Hematopoietic multipotent progenitor cell treated with erythropoietin and hydrocortisone succinate and interleukin-3 and kit ligand, for 4 days (in vitro differentiated cells): ENCODE measurements around the gene PXDN.
"Not testable (repeated sequence)": the region's sequence is repeated elsewhere in the genome, so short reads cannot be mapped to it uniquely, and the experiment has no call there.

Experiments
- DNase-seq: peaks from one replicate; pipeline ENCODE4 v3.0.0-alpha.2; 2015

PXDN gene

DNA sequence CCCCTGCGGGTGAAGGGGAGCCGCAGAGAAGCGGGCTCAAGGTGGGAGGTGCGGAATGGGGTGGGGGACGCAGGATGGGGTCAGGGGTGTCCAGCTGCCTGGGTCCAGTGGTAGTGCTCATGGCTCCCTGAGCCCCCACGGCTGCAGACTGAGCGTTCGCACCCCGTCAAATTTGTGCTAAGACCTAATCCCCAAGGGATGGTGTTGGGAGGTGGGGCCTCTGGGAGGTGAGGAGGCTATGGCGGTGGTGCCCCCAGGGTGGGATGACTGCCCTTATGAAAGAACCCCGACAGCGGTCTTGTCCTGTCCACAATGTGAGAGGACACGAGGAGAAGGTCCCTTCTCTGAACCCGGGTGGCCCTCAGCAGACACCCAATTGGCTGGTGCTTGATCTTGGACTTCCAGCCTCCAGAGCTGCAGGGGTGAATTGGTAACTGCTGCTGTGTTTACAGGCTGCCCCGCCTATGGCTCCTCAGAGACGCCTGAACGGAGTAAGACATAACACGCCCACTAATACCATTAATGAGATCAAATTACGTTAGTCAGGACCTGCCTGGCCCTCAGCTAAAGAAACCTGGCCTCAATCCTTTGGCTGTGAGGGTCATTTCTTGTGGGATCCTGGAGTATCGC lies 42.6 kb downstream of the PXDN start:
- DNase-seq, result no peak

DNA sequence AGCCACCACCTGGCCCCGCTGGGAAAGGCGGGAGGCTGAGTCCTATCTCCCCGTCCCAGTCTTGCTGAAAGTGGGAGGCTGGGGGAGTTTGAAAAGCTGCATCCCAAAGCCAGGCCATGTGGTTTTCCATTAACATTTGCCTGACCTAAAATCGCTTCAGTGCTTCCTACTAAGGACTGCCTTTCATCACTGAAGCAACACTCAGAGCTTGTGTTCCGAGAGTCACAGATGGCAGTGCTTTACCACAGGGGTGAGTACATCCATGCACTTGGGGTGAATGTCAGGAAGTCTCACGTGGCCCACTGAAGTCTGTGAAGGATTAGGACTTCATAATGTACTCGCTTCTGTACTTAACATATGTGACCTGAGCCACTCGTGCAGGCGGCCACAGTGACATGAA lies 43.3 kb downstream of the PXDN start:
- DNase-seq, result no peak

DNA sequence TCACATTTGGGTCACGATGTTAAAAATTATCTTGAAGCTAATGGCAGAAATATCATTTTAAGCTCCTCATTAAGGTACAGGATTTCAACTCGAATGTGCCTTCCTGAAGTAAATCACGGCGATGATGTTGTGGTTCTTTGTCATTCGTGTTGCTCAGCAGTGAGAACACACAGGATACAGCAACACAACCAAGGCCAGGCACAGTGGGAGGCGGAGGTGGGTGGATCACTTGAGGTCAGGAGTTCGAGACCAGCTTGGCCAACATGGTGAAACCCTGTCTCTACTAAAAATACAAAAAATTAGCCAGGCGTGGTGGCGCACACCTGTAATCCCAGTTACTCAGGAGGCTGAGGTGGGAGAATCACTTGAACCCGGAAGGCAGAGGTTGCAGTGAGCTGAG lies 43.9 kb downstream of the PXDN start:
- not testable (repeated sequence) for DNase-seq

DNA sequence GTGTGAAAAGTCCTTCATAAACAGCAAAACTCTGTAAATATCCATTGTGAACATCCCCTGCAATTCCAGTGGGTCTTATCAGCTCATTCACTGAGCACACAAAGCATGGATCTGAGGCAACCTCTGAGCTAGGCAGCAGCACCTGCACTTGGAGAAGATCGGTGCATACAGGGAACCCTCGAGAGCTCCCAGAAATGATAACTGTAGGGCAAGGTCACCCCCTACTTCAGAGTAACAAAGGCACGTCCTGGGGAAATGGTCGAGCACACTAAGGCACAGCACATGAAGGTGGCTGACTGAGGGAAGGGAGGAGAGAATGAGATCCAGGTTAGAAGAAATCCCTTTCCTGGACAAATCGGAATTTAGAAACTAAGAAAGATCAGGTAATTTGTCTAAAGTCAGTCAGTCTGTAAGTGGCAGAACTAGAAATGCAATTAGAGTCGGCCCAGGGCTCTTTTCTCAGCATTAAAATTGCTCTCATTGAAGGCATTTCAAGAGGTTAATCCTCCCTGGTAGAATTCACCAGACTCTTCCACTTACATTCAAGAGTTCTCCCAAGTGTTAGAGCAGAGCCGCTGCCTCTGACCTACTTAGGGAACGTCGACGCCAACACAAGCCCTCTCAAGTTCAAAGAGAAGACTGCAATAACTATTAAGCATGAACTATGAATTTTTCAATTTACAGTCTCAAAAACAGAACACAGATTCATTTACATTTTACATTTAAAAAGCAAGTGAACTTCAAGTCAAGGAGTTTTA lies 45.9 kb downstream of the PXDN start:
- DNase-seq, result no peak

DNA sequence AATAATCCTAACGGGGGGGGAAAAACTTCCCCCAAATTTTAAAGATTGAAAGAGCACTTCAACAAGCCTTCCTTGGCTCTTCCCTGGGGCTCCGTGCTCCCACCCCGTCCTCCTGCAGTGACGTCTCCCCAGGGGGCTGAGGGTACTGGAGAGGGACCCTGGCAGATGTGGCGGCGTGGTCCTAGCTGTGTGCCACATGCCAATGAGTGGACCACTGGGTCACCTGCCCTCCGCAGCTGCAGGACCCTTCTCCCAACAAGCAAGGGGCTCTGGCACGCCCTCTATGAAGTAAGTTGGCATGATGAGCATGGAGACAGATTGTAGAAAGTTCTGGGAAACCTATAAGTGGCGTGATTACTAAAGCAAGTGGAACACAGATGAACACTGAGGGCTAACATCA lies 46.7 kb downstream of the PXDN start:
- DNase-seq, result no peak

DNA sequence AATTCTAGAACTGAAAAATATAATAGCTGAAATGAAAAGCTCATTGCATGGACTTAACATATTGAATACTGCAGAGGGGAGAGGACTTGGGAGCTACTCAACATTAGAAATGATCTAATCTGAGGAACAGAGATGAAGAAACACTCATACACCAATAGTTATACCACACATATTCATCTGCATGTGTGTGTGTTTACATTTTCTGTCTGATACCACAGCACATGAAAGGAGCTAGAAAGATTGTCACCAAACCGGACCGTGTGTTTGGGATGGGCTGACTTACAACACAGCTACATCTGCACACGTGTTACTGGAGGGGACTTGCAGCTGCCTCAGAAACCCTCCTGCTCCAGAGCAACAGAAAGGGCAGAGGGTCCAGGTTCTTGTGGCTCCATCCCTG lies 47.8 kb downstream of the PXDN start:
- no peak for DNase-seq

DNA sequence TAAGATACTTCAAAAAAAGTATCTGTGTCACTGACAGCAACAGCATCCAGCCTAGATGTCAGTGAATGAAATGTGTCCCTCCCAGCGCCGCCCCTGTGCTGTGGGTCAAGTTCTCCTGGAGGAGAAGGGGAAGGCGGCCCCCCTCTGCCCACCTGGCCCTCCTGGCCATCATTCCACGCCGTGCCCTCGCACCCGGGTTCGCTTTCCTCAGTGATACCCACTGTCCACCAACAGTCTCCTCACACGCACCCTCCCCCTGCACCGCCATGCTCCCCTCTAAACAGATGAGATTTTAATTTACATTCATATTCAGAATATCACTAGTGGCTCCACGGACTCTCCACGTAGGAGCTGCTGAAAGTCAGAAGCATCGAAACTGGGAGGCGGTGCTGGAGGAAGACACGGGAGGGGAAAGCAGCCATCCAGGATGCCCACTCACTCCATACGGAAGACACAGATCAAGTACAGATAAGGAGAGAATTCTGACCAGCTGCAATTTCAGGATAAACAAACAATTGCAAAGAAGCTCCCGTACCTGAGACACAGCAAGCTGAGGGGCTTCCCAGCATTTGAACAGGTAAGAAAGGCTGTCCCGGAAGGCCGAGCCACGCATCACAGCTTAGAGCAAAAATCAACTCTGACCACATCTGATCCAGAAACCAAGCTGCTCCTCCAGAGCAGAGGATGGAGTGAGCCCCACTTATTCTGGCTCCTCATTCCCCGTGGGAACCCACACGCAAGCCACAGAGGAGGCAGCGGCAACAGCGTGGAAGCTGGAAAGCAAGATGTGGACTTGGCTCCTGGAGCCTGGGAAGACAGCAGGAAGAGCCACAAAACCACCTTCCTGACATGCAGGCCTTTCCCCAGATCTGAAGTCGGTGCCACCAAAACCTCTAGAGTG lies 49.7 kb downstream of the PXDN start:
- DNase-seq, result no peak

DNA sequence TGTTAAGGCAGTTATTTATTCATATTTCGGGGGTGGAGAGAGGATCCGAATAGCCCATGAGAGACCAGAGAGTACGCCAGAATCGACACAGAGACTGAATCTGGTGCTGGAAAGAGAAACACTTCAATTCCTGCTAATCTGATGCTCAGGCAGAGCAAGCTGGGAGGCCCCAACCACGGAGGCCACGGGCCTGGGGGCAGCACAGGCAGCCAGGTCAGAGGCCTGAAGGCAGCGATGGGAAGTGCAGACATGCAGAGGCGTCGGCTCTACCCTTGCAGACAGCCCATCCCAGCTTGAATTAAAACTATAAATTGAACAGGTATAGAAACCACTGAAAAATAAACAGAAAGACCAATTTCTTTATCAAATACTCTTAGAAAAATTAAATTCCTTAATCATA lies 50.6 kb downstream of the PXDN start:
- no peak for DNase-seq

DNA sequence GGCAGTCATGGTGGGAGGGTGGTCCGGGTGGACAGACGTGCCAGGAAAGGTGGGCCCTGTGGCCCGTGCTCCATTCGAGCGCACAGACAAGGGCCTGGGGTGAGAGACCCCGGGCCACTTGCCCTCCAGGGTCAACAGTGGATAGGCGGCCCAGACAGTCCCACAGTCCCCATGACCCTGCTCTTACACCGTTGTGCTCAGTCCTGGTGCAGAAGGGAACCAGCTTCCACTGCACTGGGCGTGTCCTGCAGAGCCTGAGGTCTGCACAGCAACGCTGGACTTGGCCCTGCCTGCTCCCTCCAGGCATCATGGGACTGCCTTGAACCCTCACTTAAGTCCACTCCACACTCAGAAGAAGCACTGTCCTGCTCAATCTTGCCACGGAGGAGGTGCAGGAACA lies 52.0 kb downstream of the PXDN start:
- DNase-seq, result no peak

DNA sequence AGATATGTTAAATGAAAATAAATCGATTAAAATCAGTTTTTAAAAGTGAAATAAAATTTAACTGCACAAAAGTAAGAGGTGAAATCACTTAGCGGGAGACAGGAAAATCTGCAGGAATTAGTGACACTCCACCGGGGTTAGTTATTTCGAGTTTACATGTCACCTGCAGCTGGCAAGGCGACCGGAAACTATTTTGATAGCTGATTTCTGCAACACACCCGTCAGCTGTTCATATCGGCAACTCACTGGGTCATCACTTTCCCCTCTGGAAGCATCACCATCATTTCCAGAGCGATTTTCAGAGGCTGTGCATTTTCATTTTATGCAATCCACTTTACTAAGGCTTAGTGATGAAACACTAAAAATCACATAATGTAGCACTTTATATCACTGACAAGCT lies 52.9 kb downstream of the PXDN start:
- no peak for DNase-seq

DNA sequence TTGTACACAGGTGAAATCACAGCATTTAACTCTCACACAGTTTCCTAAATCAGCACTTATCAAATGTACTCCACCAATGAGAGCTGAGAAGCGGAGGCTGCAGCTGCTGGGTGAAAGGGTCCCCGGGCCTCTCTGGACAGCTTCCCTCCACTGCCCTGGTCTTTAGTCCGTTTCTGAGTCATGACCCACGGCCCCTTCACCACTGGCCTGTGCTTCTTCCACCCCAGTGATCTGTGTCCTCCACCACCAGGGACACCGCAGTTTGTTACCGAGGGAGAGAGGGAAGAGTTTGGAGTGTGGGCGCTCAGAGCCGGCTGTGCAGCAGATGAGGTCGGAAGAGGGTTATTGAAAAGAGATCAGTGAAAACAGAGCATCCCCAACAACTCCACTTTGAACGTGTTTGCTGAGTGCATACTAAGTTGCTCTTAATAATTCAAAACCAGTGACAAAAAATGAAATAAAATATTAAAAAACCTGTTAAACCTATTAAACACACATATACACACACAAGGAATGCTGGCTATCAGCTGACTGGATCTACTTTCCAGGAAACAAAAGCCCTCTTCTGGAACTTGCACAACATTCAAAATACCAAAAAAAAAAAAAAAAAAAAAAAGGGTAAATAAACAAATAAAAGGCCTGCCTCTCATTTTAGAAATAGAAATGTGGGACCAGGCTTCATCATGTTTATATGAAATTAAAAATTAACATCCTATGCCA lies 54.1 kb downstream of the PXDN start:
- no peak for DNase-seq

DNA sequence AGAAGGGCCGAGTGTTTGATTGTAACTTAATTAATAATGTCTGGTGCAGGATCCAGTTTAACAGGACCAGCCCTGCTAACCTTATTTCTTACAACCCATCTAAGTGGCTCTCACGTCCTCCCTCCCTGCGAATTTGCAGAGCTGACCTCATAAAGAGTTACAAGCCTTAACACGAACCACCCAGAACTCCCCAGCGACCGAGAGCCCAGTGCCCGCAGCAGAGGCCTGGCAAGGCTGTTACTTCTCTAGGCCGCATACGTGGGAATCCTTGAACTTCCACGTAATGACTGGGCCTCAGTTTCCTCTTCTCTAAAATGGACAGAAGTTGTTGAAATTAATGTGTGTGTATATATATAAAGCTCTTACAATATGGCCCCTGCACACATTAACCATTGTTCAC lies 55.5 kb downstream of the PXDN start:
- DNase-seq, result no peak

DNA sequence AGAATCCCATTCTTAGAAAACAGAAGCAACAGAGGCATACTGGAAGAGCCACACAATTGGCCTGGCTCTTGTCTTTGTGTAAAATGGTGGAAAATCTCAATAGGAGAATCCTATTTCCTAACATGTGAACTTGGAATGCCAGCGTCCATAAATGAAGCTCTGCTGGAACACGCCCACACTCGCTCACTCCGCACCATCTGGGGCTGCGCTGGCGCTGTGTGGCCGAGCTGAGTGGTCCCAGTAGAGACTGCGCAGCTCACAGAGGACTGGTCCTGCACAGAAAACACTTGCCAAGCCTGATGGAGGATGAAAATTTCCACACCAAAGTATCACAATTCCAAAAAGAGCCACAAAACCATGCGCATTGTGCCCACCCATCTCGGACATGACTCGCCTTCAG lies 56.2 kb downstream of the PXDN start:
- no peak for DNase-seq

DNA sequence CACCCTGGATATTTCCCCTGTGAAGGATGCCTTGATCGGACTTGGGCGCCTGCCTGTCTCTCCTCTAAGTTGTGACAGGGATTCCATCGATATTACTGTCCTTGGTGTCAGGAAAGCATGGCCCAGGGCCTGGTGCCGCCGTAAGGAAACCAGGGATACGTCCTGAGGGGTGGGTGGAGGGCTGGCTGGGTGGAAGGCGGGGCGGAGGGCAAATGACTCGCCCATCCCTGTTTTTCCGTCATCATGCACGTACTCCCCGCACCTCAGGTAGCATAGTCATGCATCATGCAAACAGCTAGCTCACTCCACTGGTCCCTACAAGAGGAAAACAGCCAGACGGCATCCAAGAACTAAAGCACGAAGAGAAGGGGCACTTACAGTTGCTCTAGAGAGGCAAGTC lies 57.1 kb downstream of the PXDN start:
- DNase-seq, result no peak

DNA sequence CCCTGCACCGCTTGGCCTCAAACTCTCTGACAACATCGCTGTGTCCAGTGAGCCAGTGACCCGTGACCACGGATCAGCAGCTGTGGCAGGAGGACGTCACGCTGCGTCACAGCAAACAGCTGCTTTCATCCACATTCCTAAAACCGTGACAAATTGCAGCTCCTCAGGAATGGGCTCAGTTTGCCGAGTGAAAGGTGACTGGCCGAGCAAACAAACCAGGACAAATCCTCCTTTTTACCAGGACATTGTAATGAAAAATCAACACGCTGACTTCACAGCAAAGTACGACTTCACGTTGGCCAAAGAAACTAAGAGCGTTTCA lies 57.6 kb downstream of the PXDN start:
- DNase-seq, result no peak

DNA sequence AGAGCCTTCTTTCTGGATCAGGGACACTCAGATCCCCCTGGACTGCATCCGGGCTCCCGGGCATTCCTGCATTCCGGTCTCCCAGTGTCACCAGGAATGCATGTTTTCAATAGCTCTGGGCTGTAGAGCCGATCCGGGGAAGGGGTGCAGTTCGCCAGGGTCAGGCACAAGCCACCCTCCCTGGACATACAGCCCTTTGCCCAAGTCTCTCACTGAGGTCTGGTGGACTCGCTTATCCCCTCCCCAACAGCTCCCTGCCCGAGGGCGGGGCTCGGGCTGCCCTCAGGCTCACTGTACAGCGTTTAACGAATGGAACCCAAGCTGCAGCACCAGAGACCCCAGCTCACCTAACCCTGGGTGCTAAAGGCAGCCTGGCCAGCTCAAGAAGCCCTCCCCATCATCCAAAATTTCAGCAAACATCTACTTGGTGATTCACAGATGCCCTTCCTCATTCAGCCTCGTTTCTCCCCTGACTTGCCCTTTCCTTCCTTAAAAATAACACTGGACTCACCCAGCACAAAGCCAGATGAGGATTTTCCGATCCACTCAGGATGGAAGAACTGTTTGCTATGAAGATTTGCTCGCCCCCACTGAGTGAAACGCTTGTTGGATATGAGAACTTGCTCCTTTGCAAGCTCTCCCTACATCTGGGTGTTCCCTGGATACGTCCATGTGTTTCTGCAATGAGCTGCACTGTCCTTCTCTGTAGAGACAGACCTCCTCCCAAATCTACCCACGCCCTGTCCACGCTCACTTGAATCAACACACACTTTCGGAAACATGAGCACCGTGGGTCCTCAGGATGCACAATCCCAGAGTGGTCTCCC lies 58.1 kb downstream of the PXDN start:
- no peak for DNase-seq

DNA sequence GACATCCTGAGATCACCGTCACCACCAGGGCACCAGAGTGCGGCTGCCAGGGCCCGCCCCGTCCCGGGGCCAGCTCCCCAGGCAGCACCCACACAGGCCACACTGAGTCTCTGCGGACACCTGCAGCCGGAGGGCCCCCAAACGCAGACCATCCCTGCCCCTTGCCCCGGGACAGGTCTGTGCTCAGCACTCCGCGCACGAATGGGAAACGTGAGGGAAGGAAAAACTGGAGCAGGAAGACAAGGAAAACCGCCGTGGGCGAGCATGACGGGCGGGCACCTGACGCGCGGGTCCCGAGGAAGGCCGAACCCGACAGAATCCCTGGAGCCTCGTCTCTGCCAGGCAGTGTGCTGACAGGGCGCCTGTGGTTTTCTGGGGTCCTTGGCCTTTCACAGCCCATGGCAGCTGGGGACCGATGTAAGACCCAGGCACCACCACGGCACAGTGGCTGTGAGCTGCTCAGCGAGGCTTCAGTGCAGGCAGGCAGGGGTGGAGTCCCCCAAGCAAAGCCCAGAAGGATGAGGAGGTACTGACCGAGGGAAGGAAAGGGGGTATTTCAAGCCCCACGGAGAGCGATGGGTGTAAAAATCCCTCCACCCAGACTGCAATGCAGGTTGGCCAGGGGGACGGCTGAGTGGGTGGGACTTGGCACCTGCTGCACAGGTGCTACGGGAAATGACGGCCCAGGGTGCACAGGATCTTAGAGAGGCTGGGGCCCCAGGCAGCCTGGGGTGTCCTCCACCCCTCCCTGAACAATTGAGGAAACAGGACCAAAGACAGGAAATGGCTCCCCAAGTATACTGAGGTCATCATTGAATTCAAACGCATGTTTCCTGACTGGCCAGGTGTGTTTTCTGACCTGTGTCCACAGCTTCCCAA lies 59.0 kb downstream of the PXDN start:
- no peak for DNase-seq

DNA sequence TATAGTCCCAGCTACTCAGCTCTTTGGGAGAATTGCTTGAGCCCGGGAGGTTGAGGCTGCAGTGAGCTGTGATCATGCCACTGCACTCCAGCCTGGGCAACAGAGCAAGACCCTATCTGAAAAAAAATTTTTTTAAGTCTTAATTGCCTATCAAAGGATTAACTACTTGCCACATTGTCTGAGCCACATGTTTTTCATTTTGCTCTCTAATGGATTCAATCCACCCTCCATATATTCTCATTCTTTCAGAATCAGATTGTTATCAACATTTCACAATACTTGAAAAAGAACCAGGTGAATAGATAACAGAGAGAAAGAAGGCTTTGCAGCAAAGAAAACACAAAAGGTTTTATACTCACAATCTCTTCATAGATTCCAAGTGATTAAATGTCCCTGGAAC lies 61.0 kb downstream of the PXDN start:
- DNase-seq, result no peak

DNA sequence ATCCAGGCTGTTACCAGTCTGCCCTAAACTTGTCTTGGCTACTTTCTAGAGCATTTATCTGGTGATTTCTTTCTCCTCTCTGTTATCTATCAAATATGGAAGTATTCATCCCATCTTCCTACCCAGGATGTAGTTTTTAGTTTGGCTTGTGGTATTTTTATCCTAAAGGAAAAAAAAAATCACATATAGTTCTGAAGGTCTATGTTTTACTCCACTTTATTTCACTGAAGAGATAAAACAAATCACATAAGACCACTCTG lies 62.2 kb downstream of the PXDN start:
- DNase-seq, result no peak

DNA sequence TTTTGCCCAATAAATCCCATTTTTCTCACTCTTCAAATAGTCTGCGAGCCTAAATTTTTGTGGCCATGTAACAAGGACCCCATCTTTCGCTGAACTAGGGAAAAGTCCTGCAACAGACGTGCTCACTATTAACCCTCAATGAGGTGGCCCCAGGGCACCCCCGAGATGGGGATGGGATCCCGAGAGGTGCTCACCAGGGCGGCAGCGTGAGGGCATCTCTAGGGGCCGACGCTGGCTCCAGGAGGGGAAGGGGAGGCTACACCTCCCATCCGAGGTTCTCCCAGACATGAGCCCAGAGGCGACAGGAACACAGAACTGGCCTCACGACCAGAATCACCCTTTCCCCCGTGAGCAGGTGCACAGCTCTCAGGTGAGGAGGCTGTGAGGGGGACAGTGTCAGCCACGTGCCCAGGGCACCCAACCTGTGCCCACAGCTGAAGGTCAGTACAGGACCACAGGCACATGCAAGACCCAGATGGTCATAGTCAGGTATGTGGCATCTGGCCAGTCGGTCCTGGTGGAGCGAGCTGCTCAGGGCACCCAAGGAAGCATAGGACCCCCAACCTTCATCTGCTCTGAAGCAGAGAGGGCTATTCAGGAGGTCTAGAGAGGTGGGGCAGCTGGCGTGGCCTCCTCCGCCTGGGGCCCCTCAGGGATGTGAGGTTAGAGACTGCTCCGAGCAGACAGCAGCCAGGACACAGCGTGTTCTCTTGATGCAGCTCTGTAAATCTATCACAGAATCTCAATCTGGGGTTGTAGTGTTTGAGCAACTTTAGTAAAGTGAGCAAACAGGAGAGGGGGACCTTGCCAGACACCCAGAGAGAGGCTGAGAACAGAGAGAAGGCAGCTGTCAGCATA lies 62.8 kb downstream of the PXDN start:
- no peak for DNase-seq

DNA sequence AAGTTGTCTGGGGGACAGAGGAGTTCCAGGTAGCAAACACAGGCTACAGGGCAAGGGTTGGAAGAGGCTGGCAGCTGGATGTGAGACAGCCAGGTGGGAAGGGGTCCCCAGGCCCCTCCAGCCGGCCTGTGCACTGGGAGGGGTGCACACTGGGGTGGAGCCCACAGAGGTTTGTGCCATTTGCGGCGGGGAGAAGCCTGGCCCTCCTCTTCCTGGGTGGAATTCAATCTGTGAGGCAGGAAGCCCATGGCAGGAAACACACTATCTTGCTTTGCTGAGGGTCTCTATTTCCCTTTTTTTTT lies 63.3 kb downstream of the PXDN start:
- DNase-seq, result no peak
